HG03045 (cell line): ENCODE results near the gene POLR2M.

ENCODE experiments used
- ATAC-seq: cut with Tn5 transposase; IDR thresholded peaks from one replicate; pipeline ENCODE4 v1.9.1; 2021; ENCODE audit warnings: mild to moderate bottlenecking, moderate library complexity; ENCODE audit not compliant: unreplicated experiment

POLR2M gene

GRCh38 chr15:57706405-57707209 lies at the start of gene POLR2M:
POLR2M (plus strand) TSS chr15:57706714; CDS start chr15:57706843, 129 bp downstream.
- ATAC-seq, result peak; percentile 98

GRCh38 chr15:57657619-57658018 lies 48.9 kb upstream of the POLR2M start:
- no peak for ATAC-seq

- no peak for ATAC-seq
These were observed 44.3 kb upstream of the POLR2M start for GRCh38 chr15:57662091-57662744.

- no peak for ATAC-seq
These were observed 43.7 kb upstream of the POLR2M start for GRCh38 chr15:57662802-57663201.

- ATAC-seq, result no peak
These were observed 43.3 kb upstream of the POLR2M start for GRCh38 chr15:57663262-57663661.

- no peak for ATAC-seq
These were observed 41.3 kb upstream of the POLR2M start for GRCh38 chr15:57665194-57665593.

GRCh38 chr15:57665939-57666338 lies 40.6 kb upstream of the POLR2M start:
- no peak for ATAC-seq

- no peak for ATAC-seq
These were observed 39.2 kb upstream of the POLR2M start for GRCh38 chr15:57667171-57667849.

GRCh38 chr15:57668016-57668415 lies 38.5 kb upstream of the POLR2M start:
- ATAC-seq, result no peak

- no peak for ATAC-seq
These were observed 34.9 kb upstream of the POLR2M start for GRCh38 chr15:57671636-57672035.

- ATAC-seq, result no peak
These were observed 30.9 kb upstream of the POLR2M start for GRCh38 chr15:57675481-57676181.

- no peak for ATAC-seq
These were observed 29.9 kb upstream of the POLR2M start for GRCh38 chr15:57676585-57676984.

GRCh38 chr15:57677204-57677603 lies 29.3 kb upstream of the POLR2M start:
- no peak for ATAC-seq

GRCh38 chr15:57680021-57680420 lies 26.5 kb upstream of the POLR2M start:
- no peak for ATAC-seq

GRCh38 chr15:57681011-57681410 lies 25.5 kb upstream of the POLR2M start:
- ATAC-seq, result no peak

- ATAC-seq, result no peak
These were observed 23.0 kb upstream of the POLR2M start for GRCh38 chr15:57683481-57683880.

GRCh38 chr15:57684491-57685151 lies 21.9 kb upstream of the POLR2M start:
- ATAC-seq, result no peak

- no peak for ATAC-seq
These were observed 21.0 kb upstream of the POLR2M start for GRCh38 chr15:57685306-57686095.

- no peak for ATAC-seq
These were observed 19.9 kb upstream of the POLR2M start for GRCh38 chr15:57686657-57687056.
